ENCODE measurements around the gene GPATCH3. TPM values are rescaled to one million over a fixed set of nuclear protein-coding genes. Genes with fewer than 3 reads are reported as not detected.
"Not testable (repeated sequence)": the region's sequence is repeated elsewhere in the genome, so short reads cannot be mapped to it uniquely, and the experiment has no call there.

Gene GPATCH3
- polyA plus RNA-seq, 4 donors = 12.0 to 17.0 (median 14.7) TPM

- no peak for DNase-seq (ENCODE audit: low read depth in 4 of 4, low spot score in 3 of 4)
Observed at GRCh38 chr1:26874896-26875295, 25.4 kb downstream of the GPATCH3 start.

- not testable (repeated sequence) for DNase-seq (ENCODE audit: low read depth in 4 of 4, low spot score in 3 of 4)
Observed at GRCh38 chr1:26873097-26873496, 27.2 kb downstream of the GPATCH3 start.

GRCh38 chr1:26864610-26865480 is 35.4 kb downstream of the GPATCH3 start:
- peak; percentile 92 to 94 (median 93) for DNase-seq (ENCODE audit: low read depth in 4 of 4, low spot score in 3 of 4)

GRCh38 chr1:26863685-26864077 is 36.6 kb downstream of the GPATCH3 start:
- DNase-seq (ENCODE audit: low read depth in 4 of 4, low spot score in 3 of 4) = no peak

GRCh38 chr1:26862781-26863684 is 37.2 kb downstream of the GPATCH3 start, which contains the start of gene SFN:
Gene SFN (plus strand): TSS chr1:26863149. CDS start chr1:26863213, 64 bp downstream.
- no peak for DNase-seq (ENCODE audit: low read depth in 4 of 4, low spot score in 3 of 4)

GRCh38 chr1:26861889-26862378 is 38.3 kb downstream of the GPATCH3 start:
- no peak for DNase-seq (ENCODE audit: low read depth in 4 of 4, low spot score in 3 of 4)

- no peak for DNase-seq (ENCODE audit: low read depth in 4 of 4, low spot score in 3 of 4)
Observed at GRCh38 chr1:26861286-26861701, 39.0 kb downstream of the GPATCH3 start.

GRCh38 chr1:26858891-26859640 is 41.2 kb downstream of the GPATCH3 start:
- DNase-seq (ENCODE audit: low read depth in 4 of 4, low spot score in 3 of 4) = no peak

- DNase-seq (ENCODE audit: low read depth in 4 of 4, low spot score in 3 of 4) = no peak
Observed at GRCh38 chr1:26858160-26858559, 42.1 kb downstream of the GPATCH3 start.

GRCh38 chr1:26857473-26858060 is 42.7 kb downstream of the GPATCH3 start:
- no peak for DNase-seq (ENCODE audit: low read depth in 4 of 4, low spot score in 3 of 4)

- no peak for DNase-seq (ENCODE audit: low read depth in 4 of 4, low spot score in 3 of 4)
Observed at GRCh38 chr1:26856604-26857469, 43.4 kb downstream of the GPATCH3 start.

- DNase-seq (ENCODE audit: low read depth in 4 of 4, low spot score in 3 of 4) = no peak
Observed at GRCh38 chr1:26856181-26856580, 44.1 kb downstream of the GPATCH3 start.

GRCh38 chr1:26855636-26856035 is 44.6 kb downstream of the GPATCH3 start:
- DNase-seq (ENCODE audit: low read depth in 4 of 4, low spot score in 3 of 4) = no peak

GRCh38 chr1:26854906-26855305 is 45.4 kb downstream of the GPATCH3 start:
- DNase-seq (ENCODE audit: low read depth in 4 of 4, low spot score in 3 of 4) = no peak

GRCh38 chr1:26853600-26853999 is 46.7 kb downstream of the GPATCH3 start:
- DNase-seq (ENCODE audit: low read depth in 4 of 4, low spot score in 3 of 4) = no peak

GRCh38 chr1:26853156-26853555 is 47.1 kb downstream of the GPATCH3 start:
- peak in 2 of 4 donors; percentile 54 to 58 for DNase-seq (ENCODE audit: low read depth in 4 of 4, low spot score in 3 of 4)

- no peak for DNase-seq (ENCODE audit: low read depth in 4 of 4, low spot score in 3 of 4)
Observed at GRCh38 chr1:26852701-26853100, 47.6 kb downstream of the GPATCH3 start.

- no peak for DNase-seq (ENCODE audit: low read depth in 4 of 4, low spot score in 3 of 4)
Observed at GRCh38 chr1:26851106-26851684, 49.1 kb downstream of the GPATCH3 start.
